ENCODE results near the gene VWC2L.

The VWC2L gene

GRCh38 chr2:214575030-214575429, 164.2 kb downstream of the VWC2L start:
- Mint-ChIP-seq H3K27ac (no peak overlapping the region), H3K36me3 (no peaks in the 10 kb centered on the region), H3K9me3 (ENCODE audit: low read depth) (no peaks in the 10 kb centered on the region), H3K27me3 (no peaks in the 10 kb centered on the region), H3K4me1 (ENCODE audit: low read depth) (peaks cover 9% of the 10 kb centered on the region), H3K4me3 (no peak overlapping the region)

GRCh38 chr2:214575465-214575864, 164.6 kb downstream of the VWC2L start:
- peaks cover 9% of the 10 kb centered on the region for H3K4me1 Mint-ChIP-seq (ENCODE audit: low read depth)
- H3K9me3 Mint-ChIP-seq (ENCODE audit: low read depth), result no peaks in the 10 kb centered on the region

GRCh38 chr2:214577769-214578168, 166.9 kb downstream of the VWC2L start:
- Mint-ChIP-seq H3K4me3 (no peak overlapping the region), H3K36me3 (no peaks in the 10 kb centered on the region), H3K27ac (no peak overlapping the region), H3K9me3 (ENCODE audit: low read depth) (no peaks in the 10 kb centered on the region), H3K4me1 (ENCODE audit: low read depth) (peaks cover 9% of the 10 kb centered on the region), H3K27me3 (no peaks in the 10 kb centered on the region)

More at GRCh38 chr2:214575465-214575864, 164.6 kb downstream of the VWC2L start:
- Mint-ChIP-seq H3K4me3 (no peak overlapping the region), H3K27me3 (no peaks in the 10 kb centered on the region), H3K27ac (no peak overlapping the region), H3K36me3 (no peaks in the 10 kb centered on the region)

GRCh38 chr2:214578442-214578841, 167.6 kb downstream of the VWC2L start:
- H3K27me3 Mint-ChIP-seq, result no peaks in the 10 kb centered on the region
- H3K9me3 Mint-ChIP-seq (ENCODE audit: low read depth), result no peaks in the 10 kb centered on the region
- no peak overlapping the region for H3K27ac Mint-ChIP-seq
- no peaks in the 10 kb centered on the region for H3K36me3 Mint-ChIP-seq
- peaks cover 9% of the 10 kb centered on the region for H3K4me1 Mint-ChIP-seq (ENCODE audit: low read depth)
- no peak overlapping the region for H3K4me3 Mint-ChIP-seq

- H3K9me3 Mint-ChIP-seq (ENCODE audit: low read depth), result no peaks in the 10 kb centered on the region
- no peak overlapping the region for H3K27ac Mint-ChIP-seq
- H3K4me3 Mint-ChIP-seq, result no peak overlapping the region
Measured at GRCh38 chr2:214579035-214579434, 168.2 kb downstream of the VWC2L start.

GRCh38 chr2:214587442-214587841, 176.6 kb downstream of the VWC2L start:
- no peaks in the 10 kb centered on the region for H3K4me1 Mint-ChIP-seq (ENCODE audit: low read depth)
- no peak overlapping the region for H3K27ac Mint-ChIP-seq
- no peaks in the 10 kb centered on the region for H3K27me3 Mint-ChIP-seq
- H3K9me3 Mint-ChIP-seq (ENCODE audit: low read depth), result no peaks in the 10 kb centered on the region
- H3K36me3 Mint-ChIP-seq, result no peaks in the 10 kb centered on the region
- no peak overlapping the region for H3K4me3 Mint-ChIP-seq

More at GRCh38 chr2:214579035-214579434, 168.2 kb downstream of the VWC2L start:
- Mint-ChIP-seq H3K36me3 (no peaks in the 10 kb centered on the region), H3K4me1 (ENCODE audit: low read depth) (peaks cover 9% of the 10 kb centered on the region), H3K27me3 (no peaks in the 10 kb centered on the region)

- H3K27ac Mint-ChIP-seq, result no peak overlapping the region
- H3K9me3 Mint-ChIP-seq (ENCODE audit: low read depth), result no peaks in the 10 kb centered on the region
- no peaks in the 10 kb centered on the region for H3K27me3 Mint-ChIP-seq
- H3K36me3 Mint-ChIP-seq, result no peaks in the 10 kb centered on the region
- H3K4me3 Mint-ChIP-seq, result no peak overlapping the region
- no peaks in the 10 kb centered on the region for H3K4me1 Mint-ChIP-seq (ENCODE audit: low read depth)
Measured at GRCh38 chr2:214591366-214591765, 180.5 kb downstream of the VWC2L start.

- Mint-ChIP-seq H3K4me3 (no peak overlapping the region), H3K27ac (no peak overlapping the region), H3K9me3 (ENCODE audit: low read depth) (no peaks in the 10 kb centered on the region), H3K36me3 (no peaks in the 10 kb centered on the region), H3K27me3 (no peaks in the 10 kb centered on the region), H3K4me1 (ENCODE audit: low read depth) (no peaks in the 10 kb centered on the region)
Measured at GRCh38 chr2:214592011-214592410, 181.2 kb downstream of the VWC2L start.

GRCh38 chr2:214593727-214594126, 182.9 kb downstream of the VWC2L start:
- no peak overlapping the region for H3K4me3 Mint-ChIP-seq
- no peak overlapping the region for H3K27ac Mint-ChIP-seq
- no peaks in the 10 kb centered on the region for H3K9me3 Mint-ChIP-seq (ENCODE audit: low read depth)
- H3K4me1 Mint-ChIP-seq (ENCODE audit: low read depth), result no peaks in the 10 kb centered on the region
- no peaks in the 10 kb centered on the region for H3K36me3 Mint-ChIP-seq
- H3K27me3 Mint-ChIP-seq, result no peaks in the 10 kb centered on the region

- H3K4me1 Mint-ChIP-seq (ENCODE audit: low read depth), result no peaks in the 10 kb centered on the region
- H3K27me3 Mint-ChIP-seq, result no peaks in the 10 kb centered on the region
- H3K27ac Mint-ChIP-seq, result no peak overlapping the region
- H3K9me3 Mint-ChIP-seq (ENCODE audit: low read depth), result no peaks in the 10 kb centered on the region
- H3K36me3 Mint-ChIP-seq, result no peaks in the 10 kb centered on the region
- no peak overlapping the region for H3K4me3 Mint-ChIP-seq
Measured at GRCh38 chr2:214601852-214602633, 191.2 kb downstream of the VWC2L start.

GRCh38 chr2:214604861-214605260, 194.0 kb downstream of the VWC2L start:
- Mint-ChIP-seq H3K4me1 (ENCODE audit: low read depth) (no peaks in the 10 kb centered on the region), H3K4me3 (no peak overlapping the region), H3K36me3 (no peaks in the 10 kb centered on the region), H3K27me3 (no peaks in the 10 kb centered on the region), H3K9me3 (ENCODE audit: low read depth) (no peaks in the 10 kb centered on the region), H3K27ac (no peak overlapping the region)

- no peaks in the 10 kb centered on the region for H3K36me3 Mint-ChIP-seq
- H3K27me3 Mint-ChIP-seq, result no peaks in the 10 kb centered on the region
- no peak overlapping the region for H3K4me3 Mint-ChIP-seq
- no peak overlapping the region for H3K27ac Mint-ChIP-seq
- H3K9me3 Mint-ChIP-seq (ENCODE audit: low read depth), result no peaks in the 10 kb centered on the region
- H3K4me1 Mint-ChIP-seq (ENCODE audit: low read depth), result no peaks in the 10 kb centered on the region
Measured at GRCh38 chr2:214607051-214607450, 196.2 kb downstream of the VWC2L start.

GRCh38 chr2:214611015-214611414, 200.2 kb downstream of the VWC2L start:
- no peak overlapping the region for H3K4me3 Mint-ChIP-seq
- H3K4me1 Mint-ChIP-seq (ENCODE audit: low read depth), result no peaks in the 10 kb centered on the region
- H3K36me3 Mint-ChIP-seq, result no peaks in the 10 kb centered on the region
- H3K9me3 Mint-ChIP-seq (ENCODE audit: low read depth), result no peaks in the 10 kb centered on the region
- H3K27ac Mint-ChIP-seq, result no peak overlapping the region
- no peaks in the 10 kb centered on the region for H3K27me3 Mint-ChIP-seq

GRCh38 chr2:214624166-214624760, 213.4 kb downstream of the VWC2L start:
- Mint-ChIP-seq H3K27ac (no peak overlapping the region), H3K27me3 (no peaks in the 10 kb centered on the region), H3K36me3 (no peaks in the 10 kb centered on the region), H3K4me3 (no peak overlapping the region), H3K4me1 (ENCODE audit: low read depth) (no peaks in the 10 kb centered on the region), H3K9me3 (ENCODE audit: low read depth) (no peaks in the 10 kb centered on the region)

- Mint-ChIP-seq H3K4me3 (no peak overlapping the region), H3K9me3 (ENCODE audit: low read depth) (no peaks in the 10 kb centered on the region), H3K36me3 (no peaks in the 10 kb centered on the region), H3K27ac (no peak overlapping the region), H3K4me1 (ENCODE audit: low read depth) (no peaks in the 10 kb centered on the region), H3K27me3 (no peaks in the 10 kb centered on the region)
Measured at GRCh38 chr2:214628091-214628490, 217.2 kb downstream of the VWC2L start.

All from activated naive CD8-positive, alpha-beta T cell (primary cell).